KMS-11 (cell line): ENCODE results near the gene GPRASP1.

Experiments used
- H2AFZ ChIP-seq: fragments of 200-600 bp; sonication (generic); 2 replicates; pipeline ENCODE4 v1.6.1; 2016; ENCODE audit warnings: antibody characterized with exemption, mixed run types, low read depth
- H3K27ac ChIP-seq: fragments of 200-600 bp; sonication (generic); 2 replicates; pipeline ENCODE4 v1.6.1; 2016; ENCODE audit warnings: mild to moderate bottlenecking, mixed run types
- H3K27me3 ChIP-seq: fragments of 200-600 bp; sonication (generic); 2 replicates; pipeline ENCODE4 v1.6.1; 2017; ENCODE audit warnings: mild to moderate bottlenecking, low read depth, mixed run types, moderate library complexity; ENCODE audit not compliant: insufficient read depth
- H3K36me3 ChIP-seq: fragments of 200-600 bp; sonication (generic); 2 replicates; pipeline ENCODE4 v1.6.1; 2017; ENCODE audit warnings: mild to moderate bottlenecking, mixed run types; ENCODE audit not compliant: insufficient read depth
- H3K4me1 ChIP-seq: fragments of 200-600 bp; sonication (generic); 2 replicates; pipeline ENCODE4 v1.6.1; 2016; ENCODE audit warnings: mild to moderate bottlenecking, low read depth, mixed run types; ENCODE audit not compliant: poor library complexity, severe bottlenecking
- H3K4me2 ChIP-seq: fragments of 200-600 bp; sonication (generic); 2 replicates; pipeline ENCODE4 v1.7.0; 2016; ENCODE audit warnings: mild to moderate bottlenecking, mixed run types
- H3K4me3 ChIP-seq: fragments of 200-600 bp; sonication (generic); IDR thresholded peaks from 2 replicates; pipeline ENCODE4 v1.6.1; 2017; ENCODE audit warnings: low read depth, low read length, mixed read lengths; ENCODE audit not compliant: insufficient read depth
- H3K79me2 ChIP-seq: fragments of 200-600 bp; sonication (generic); 2 replicates; pipeline ENCODE4 v1.6.1; 2016; ENCODE audit warnings: low read depth, mixed run types; ENCODE audit not compliant: insufficient read depth
- H3K9ac ChIP-seq: fragments of 200-600 bp; sonication (generic); 2 replicates; pipeline ENCODE4 v1.6.1; 2016; ENCODE audit warnings: mild to moderate bottlenecking, mixed run types
- H4K20me1 ChIP-seq: fragments of 200-600 bp; sonication (generic); 2 replicates; pipeline ENCODE4 v1.6.1; 2016; ENCODE audit warnings: mild to moderate bottlenecking, mixed run types; ENCODE audit not compliant: insufficient read depth
- TF ChIP-seq, protein P1 (sequence below): fragments of 200-600 bp; sonication (generic); conservative IDR thresholded peaks from 2 replicates; pipeline ENCODE4 v1.6.1; 2017; ENCODE audit warnings: low read depth, mild to moderate bottlenecking, antibody characterized with exemption, low read length, moderate library complexity, mixed read lengths

Gene GPRASP1

DNA sequence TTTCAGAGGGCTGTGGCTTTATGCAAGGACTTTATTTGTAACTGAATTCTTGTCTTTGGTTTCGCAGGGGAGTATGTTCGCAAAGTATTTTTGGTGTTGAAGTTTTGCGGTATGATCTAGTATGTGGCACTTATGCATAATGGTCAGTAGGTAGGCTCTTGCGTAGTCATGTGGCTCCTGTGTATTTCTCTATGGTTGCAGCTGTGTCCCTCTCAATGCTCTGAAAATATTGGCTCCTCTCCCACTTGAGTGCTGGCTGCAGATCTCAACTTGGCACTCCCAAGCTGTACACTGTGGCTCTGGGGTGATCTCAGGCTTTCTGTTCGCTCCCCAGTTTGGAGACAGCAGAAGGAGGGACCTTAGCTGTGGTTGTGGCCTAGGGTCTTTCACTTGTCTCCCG is 27.2 kb upstream of the GPRASP1 start:
- H3K79me2 ChIP-seq, result no peaks in the 10 kb centered on the region
- H3K4me1 ChIP-seq, result peaks cover 7% of the 10 kb centered on the region
- H2AFZ ChIP-seq, result no peak overlapping the region
- H3K27me3 ChIP-seq, result no peaks in the 10 kb centered on the region
- no peak overlapping the region for H3K4me2 ChIP-seq
- H3K9ac ChIP-seq, result no peak overlapping the region
- no peaks in the 10 kb centered on the region for H4K20me1 ChIP-seq
- no peak overlapping the region for H3K4me3 ChIP-seq
- TF ChIP-seq, protein P1, sequence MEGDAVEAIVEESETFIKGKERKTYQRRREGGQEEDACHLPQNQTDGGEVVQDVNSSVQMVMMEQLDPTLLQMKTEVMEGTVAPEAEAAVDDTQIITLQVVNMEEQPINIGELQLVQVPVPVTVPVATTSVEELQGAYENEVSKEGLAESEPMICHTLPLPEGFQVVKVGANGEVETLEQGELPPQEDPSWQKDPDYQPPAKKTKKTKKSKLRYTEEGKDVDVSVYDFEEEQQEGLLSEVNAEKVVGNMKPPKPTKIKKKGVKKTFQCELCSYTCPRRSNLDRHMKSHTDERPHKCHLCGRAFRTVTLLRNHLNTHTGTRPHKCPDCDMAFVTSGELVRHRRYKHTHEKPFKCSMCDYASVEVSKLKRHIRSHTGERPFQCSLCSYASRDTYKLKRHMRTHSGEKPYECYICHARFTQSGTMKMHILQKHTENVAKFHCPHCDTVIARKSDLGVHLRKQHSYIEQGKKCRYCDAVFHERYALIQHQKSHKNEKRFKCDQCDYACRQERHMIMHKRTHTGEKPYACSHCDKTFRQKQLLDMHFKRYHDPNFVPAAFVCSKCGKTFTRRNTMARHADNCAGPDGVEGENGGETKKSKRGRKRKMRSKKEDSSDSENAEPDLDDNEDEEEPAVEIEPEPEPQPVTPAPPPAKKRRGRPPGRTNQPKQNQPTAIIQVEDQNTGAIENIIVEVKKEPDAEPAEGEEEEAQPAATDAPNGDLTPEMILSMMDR, result no peak
- no peak overlapping the region for H3K27ac ChIP-seq
- no peaks in the 10 kb centered on the region for H3K36me3 ChIP-seq

DNA sequence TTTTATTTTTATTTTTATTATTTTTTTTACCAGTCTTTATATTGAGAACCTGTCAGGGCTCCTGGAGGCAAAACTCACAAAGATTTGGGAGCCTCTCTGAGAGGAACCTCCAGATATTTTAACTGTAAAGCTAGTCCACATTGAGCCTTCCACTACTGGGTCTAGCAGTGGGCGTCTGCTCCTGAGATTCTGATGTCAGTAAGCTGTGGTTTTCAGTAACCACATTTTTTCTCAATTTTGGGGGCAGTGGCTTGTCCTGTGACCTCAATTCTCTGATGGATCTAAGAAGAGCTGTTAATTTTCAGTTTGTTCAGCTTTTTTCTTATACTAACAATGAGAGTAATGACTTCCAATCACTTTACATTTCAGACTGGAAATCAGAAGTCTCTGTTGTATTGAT is 23.6 kb upstream of the GPRASP1 start:
- Histone ChIP-seq H3K4me2 (peak overlapping the region; percentile 11; the same call in 1 of the 2 replicates), H3K27ac (no peak overlapping the region), H2AFZ (no peak overlapping the region), H3K79me2 (no peaks in the 10 kb centered on the region), H3K36me3 (no peaks in the 10 kb centered on the region), H4K20me1 (no peaks in the 10 kb centered on the region), H3K27me3 (no peaks in the 10 kb centered on the region), H3K4me1 (peaks cover 7% of the 10 kb centered on the region), H3K9ac (no peak overlapping the region), H3K4me3 (no peak overlapping the region)
- TF ChIP-seq, protein P1, result no peak

DNA sequence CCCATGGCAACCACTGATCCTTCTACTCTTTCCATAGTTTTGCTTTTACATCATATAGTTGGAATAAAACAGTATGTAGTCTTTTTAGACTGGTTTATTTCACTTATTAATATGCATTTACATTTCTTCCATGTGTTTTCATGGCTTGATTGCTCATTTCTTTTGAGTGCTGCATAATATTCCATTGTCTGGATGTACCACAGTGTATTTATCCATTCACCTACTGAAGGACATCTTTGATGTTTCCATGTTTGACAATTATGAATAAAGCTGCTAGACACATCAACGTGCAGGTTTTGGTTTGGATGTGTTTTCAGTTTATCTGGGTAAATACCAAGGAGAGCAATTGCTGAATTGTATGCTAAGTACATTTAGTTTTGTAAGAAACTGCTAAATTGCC is 13.7 kb upstream of the GPRASP1 start:
- no peak overlapping the region for H3K9ac ChIP-seq
- no peaks in the 10 kb centered on the region for H3K79me2 ChIP-seq
- no peak overlapping the region for H3K4me3 ChIP-seq
- no peak overlapping the region for H3K27ac ChIP-seq
- no peak overlapping the region for H3K4me2 ChIP-seq
- no peaks in the 10 kb centered on the region for H3K4me1 ChIP-seq
- TF ChIP-seq, protein P1, result no peak
- H3K36me3 ChIP-seq, result no peaks in the 10 kb centered on the region
- no peaks in the 10 kb centered on the region for H4K20me1 ChIP-seq
- no peak overlapping the region for H2AFZ ChIP-seq
- no peaks in the 10 kb centered on the region for H3K27me3 ChIP-seq

DNA sequence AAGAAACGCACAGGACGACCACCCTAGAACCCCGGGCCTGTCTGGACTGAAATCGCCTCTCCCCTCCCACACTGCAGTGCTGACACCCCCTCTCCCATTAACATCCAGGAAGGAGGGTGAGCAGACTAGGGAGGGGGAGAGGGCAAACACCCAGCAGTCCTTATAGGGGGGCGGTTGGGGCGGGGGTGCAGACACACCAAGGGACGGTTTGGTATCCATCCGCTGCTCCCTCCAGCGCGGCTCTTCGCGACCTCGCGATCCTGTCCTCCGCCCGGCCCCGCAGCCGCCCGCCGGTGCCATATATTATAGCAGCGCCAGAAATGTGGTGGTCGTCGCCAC is 411 bp upstream of the GPRASP1 start:
- TF ChIP-seq, protein P1, result no peak
- no peak overlapping the region for H3K4me2 ChIP-seq
- H3K9ac ChIP-seq, result no peak overlapping the region
- no peaks in the 10 kb centered on the region for H3K27me3 ChIP-seq
- no peaks in the 10 kb centered on the region for H3K36me3 ChIP-seq
- H4K20me1 ChIP-seq, result no peaks in the 10 kb centered on the region
- H3K79me2 ChIP-seq, result no peaks in the 10 kb centered on the region
- no peak overlapping the region for H2AFZ ChIP-seq
- H3K27ac ChIP-seq, result no peak overlapping the region
- H3K4me3 ChIP-seq, result no peak overlapping the region
- H3K4me1 ChIP-seq, result no peaks in the 10 kb centered on the region
